ENCODE measurements around the gene FBXO9.

FBXO9 gene

DNA sequence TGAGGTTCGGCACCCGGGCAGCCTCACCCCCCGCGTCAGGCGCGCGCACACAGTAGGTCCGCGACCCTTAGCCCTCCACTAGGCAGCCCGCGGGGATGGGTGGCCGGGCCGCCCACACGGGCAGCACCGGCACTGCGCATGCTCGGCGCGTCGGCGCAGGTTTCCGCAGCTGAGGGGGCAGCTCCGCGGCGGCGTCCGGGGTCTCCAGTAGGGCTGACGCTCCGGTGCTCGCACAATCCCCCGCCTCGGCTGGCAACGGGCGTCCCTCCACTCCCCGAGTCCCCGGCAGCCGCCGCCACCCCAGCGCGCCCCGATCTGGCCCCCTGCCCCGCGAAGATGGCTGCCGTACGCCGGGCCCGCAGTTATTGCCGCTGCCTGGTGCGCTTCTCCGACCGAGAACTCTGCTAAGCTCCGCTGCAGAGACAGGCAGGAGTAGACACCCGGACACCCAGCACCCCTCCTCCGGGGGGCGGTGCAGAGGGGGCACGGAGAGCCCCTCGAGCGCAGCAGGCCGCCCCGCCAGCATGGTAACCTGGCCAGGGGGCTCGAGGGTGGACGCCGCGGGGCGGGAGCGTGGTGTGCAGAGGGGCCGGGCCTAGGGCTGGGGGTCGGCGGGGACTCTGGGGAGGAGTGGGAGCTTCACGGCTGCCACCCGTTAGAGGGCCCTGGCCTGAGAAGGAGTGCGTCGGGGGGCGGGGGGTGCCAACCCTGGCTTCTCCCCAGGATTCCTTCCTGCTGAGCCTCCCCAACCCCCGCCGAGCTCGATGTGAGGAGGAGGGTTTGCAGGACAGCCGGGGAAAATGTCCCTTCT is at the start of gene FBXO9:
TSS of gene FBXO9 (plus strand) at position 139 of the 811 bp plus-strand sequence. CDS start at position 525, 386 bp downstream.
- DNase-seq (ENCODE audit: low read depth in 2 of 2) = peak; percentile 9 to 57

- DNase-seq (ENCODE audit: low read depth in 2 of 2) = no peak
Observed at GRCh38 chr6:53015486-53015885, 49.7 kb upstream of the FBXO9 start.

- DNase-seq (ENCODE audit: low read depth in 2 of 2) = no peak
Observed at GRCh38 chr6:53018446-53018845, 46.8 kb upstream of the FBXO9 start.

DNA sequence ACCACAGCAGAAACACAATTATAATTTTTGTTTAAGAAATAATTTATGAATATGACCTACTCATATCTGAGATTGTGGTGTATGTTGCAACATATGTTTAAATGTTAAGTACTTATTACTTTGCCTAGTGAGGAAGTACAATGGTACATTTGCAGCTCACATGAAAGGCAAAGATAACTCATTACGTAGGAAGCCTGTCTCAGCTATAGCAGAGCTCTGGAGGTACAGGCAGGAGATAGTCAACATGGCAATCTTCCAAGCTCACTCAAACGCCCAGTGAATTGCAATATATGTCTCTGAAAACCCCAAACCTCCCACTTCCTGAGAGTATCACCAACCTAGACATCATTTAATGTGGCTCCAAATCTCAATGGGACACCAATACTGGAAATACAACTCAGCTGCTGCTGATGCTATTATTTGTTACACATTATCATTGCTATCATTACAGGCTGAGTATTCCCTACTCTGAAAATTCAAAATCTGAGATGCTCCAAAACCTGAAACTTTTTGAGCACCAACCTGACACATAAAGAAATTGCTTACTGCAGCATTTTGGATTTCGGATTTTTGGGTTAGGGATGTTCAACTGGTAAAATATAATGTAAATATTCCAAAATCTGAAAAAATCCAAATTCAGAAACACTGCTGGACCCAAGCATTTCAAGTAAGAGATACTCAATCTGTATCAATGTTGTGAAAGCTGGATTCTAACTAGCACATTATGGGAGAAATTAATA is 45.0 kb upstream of the FBXO9 start:
- DNase-seq (ENCODE audit: low read depth in 2 of 2) = no peak

GRCh38 chr6:53023323-53023722 is 41.9 kb upstream of the FBXO9 start:
- no peak for DNase-seq (ENCODE audit: low read depth in 2 of 2)

DNA sequence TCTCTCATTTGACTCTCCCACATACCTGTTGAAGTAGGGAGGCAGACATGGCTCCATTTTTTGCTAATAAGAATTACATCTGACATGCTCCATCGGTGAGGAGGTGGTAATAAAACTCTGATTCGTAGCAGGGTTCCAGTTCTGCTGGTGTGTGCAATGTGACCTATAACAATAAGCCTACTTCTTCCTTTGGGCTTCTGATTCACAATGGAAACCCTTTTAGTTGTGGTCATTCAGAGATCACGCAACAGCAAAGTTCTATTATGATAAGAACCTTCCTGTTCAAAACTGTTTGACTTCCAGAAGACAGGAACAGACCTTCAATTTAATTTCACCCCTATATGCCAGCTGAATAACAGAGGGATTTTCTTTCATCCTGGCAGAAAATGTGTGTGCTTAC is 38.7 kb upstream of the FBXO9 start:
- no peak for DNase-seq (ENCODE audit: low read depth in 2 of 2)

DNA sequence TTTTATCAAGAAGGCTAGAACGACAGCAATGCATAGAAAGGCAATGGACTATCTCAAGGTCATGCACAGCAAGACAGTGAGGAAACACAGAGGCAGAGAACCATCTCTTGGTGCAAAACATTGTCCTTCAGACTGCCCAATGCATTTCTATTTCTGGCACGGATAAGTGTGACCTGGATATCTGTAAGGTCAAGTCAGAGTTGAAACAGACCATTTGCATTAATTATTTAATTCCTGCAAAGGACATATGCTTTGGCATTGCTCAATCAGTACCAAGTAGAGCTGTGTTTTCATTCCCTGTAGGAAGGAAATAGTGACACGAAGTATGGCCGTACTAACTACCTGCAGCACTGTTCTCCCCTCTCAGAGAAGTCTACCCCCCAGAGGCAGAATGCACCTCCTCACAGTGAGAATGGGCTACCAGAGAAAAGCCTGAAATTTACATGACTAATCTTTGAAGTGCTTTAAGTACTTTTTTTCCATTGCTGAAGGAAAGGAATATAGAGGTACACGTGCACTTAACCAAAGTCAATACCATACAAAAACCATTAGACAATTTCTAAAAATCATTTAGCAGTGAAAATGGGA is 38.0 kb upstream of the FBXO9 start:
- DNase-seq (ENCODE audit: low read depth in 2 of 2) = no peak

DNA sequence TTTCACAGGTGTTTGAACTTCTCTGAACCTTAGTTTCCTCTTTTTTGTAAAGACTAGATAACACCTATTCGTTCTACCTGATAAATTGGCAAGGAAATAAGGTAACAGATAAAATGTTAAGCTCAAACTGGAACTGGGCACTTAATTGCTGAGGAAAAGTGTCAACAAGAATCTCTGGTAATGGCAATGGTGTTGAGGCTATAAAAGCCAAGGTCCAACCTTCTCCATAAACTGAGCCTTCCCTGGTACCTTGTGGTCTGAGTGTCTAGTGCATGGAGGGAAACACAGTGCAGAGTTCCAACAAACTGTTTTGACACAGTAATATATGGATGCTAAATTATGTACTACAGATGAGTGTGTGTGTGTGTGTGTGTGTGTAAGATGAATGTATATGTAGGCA is 36.7 kb upstream of the FBXO9 start:
- no peak for DNase-seq (ENCODE audit: low read depth in 2 of 2)

DNA sequence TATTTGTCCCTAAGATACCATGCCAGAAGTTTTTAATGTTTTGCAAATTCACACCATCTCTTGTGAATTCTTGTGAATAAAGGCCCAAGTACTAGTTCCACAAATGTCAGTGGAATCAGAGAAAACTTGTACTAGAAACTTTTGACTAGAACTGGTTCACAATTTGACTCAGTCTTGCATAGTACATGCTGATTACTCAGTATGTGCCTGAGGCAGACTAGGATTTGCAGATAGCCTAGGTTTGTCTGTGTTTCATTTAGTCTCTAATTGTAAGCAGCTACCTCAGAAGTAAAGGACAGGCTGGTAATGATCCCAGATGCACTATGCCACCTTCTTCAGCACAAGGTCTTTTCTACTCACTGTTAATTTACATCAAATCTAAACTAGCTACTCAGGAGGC is 35.9 kb upstream of the FBXO9 start:
- no peak for DNase-seq (ENCODE audit: low read depth in 2 of 2)

DNA sequence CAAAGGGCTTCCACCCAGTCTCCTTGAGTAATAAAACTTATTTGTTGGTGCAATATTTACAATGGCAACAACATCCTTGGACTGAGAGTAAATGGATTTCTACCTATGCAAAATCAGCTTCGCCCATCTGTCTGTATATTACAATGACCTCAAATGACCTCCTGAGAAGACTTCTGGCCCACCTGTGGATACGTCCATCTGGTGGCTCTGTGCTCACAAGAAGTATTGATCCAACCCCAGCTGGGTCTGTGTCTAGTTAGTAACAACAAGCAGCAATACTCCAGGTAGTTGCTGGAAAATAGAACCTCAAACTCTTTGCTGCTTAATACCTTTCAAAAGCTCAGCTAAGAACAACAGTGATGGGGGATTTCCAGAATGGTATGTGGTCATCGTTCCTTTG is 35.4 kb upstream of the FBXO9 start:
- DNase-seq (ENCODE audit: low read depth in 2 of 2) = no peak

- DNase-seq (ENCODE audit: low read depth in 2 of 2) = no peak
Observed at GRCh38 chr6:53031281-53031680, 33.9 kb upstream of the FBXO9 start.

DNA sequence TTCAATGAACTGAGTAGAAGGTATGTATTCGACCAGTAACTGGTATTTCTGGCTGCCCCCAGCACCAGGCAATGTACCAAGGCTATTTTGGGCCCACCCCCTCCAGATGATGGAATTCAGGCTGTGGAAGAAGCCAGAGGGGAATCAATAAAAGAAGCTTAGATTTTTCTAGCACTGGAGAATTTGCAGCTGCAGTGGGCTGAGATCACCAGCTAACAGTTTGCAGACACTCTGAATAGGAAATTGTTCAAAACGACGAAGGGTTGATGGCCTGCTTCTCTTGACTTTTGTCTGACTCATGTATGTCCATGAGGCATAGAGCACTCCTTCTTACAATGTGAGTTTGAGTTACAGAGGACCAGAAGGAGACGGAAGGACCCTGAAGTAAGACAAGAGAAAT is 32.4 kb upstream of the FBXO9 start:
- DNase-seq (ENCODE audit: low read depth in 2 of 2) = no peak

- no peak for DNase-seq (ENCODE audit: low read depth in 2 of 2)
Observed at GRCh38 chr6:53033764-53034163, 31.4 kb upstream of the FBXO9 start.

- no peak for DNase-seq (ENCODE audit: low read depth in 2 of 2)
Observed at GRCh38 chr6:53035549-53036213, 29.5 kb upstream of the FBXO9 start.

DNA sequence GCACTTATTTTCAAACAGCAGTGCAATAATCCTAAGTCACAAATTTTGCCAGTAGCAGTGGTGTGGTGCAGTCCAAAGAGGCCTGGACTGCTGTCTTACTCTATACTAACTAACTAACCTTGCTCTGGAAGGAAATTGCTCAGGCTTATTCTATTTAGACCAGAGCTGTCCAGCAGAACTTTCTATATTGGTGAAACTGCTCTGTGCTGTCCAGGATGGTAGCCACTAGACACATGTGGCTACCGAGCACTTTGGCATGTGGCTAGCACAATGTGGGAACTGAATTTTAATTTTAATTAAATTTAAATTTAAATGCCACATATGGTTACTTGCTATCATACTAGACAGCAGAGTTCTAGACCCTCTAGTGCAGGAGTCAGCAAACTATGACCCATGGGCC is 27.1 kb upstream of the FBXO9 start:
- no peak for DNase-seq (ENCODE audit: low read depth in 2 of 2)

DNA sequence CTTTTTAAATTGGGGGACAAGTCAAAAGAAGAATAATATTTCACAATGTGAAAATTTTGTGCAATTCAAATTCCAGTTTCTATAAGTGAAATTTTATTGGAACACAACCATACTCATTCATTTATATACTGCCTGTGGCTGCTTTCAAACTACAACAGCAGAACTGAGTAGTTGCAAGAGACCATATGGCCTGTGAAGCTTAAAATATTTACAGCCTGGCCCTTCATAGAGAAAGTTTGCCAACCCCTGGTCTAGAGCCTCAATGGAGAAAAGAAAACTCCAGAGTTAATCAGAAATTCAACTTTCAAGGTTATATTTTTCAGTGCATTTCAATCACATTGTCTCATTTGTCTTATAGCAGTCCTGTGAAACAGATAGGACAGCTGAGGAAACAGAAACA is 26.6 kb upstream of the FBXO9 start:
- DNase-seq (ENCODE audit: low read depth in 2 of 2) = no peak

DNA sequence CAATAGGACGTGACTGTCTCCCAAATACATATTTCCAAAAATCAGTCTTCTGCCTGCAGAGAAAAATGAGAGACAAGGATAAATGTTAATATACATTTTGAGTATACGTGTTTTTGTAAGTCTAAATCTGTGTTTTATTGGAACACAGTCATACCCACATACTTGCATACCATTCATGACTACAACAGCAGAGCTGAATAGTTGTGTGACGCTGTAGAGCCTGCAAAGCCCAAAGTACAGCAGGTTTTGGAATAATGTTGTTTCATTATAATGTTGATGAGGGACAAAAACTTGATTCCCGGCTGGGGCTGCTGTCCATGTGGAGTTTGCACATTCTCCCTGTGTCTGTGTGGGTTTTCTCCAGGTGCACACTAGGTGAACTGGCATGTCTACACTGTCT is 23.8 kb upstream of the FBXO9 start:
- no peak for DNase-seq (ENCODE audit: low read depth in 2 of 2)

DNA sequence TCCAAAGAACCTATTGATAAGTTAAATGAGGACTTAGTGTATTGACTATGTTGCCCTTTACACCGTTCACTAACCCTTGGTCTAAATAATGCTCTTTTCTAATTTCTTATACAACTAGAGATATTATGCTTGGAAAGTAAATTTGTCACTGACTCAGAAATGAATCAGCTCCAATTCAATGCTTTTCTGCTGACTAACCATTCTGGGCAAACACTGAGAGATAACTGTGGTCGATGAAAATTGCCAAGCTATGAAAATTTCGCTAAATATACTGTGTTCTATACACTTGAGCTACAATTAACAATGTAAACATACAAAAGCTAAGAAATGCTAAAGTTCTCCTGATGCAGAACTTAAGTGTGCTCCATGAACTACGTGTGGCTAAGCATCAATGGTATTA is 23.1 kb upstream of the FBXO9 start:
- DNase-seq (ENCODE audit: low read depth in 2 of 2) = no peak

DNA sequence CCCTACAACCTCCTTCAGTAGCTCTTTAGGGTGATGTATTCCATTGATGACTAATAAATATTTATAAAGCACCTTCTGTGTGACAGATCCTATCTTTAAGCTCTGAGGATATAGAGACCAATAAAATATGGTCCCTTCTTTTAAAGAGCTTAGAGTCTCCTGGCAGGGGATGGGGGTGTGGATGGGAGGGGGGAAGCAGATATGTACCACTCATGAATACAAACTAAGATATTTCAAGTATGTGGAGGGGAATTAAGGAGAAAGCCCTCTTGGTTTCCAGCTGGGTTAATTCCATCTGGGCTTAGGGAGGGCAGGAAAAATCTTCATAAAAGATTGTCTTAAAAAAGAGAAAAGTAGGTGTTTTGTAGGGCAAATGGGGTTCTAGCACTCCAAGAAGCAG is 21.6 kb upstream of the FBXO9 start:
- DNase-seq (ENCODE audit: low read depth in 2 of 2) = no peak

DNA sequence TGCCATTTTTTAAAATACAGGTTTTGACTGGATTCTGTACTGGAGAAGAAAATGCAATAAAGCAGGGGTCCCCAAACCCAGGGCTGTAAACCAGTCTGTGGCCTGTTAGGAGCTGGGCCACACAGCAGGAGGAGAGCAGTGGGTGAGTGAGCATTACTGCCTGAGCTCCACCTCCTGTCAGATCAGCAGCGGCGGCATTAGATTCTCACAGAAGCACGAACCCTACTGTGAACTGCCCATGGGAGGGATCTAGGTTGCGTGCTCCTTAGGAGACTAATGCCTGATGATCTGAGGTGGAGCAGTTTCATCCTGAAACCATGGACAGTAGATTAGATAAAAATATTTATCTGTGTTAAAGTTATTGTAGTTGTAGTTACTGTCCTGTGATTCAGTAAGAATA is 21.1 kb upstream of the FBXO9 start:
- DNase-seq (ENCODE audit: low read depth in 2 of 2) = no peak

GRCh38 chr6:53044572-53044971 is 20.6 kb upstream of the FBXO9 start:
- DNase-seq (ENCODE audit: low read depth in 2 of 2) = no peak

GRCh38 chr6:53045891-53046673 is 19.1 kb upstream of the FBXO9 start:
- DNase-seq (ENCODE audit: low read depth in 2 of 2) = no peak

Data from stimulated activated CD4-positive, alpha-beta T cell treated with anti-CD3 and anti-CD28 coated beads, Interleukin-12 subunit alpha, Interleukin-12 subunit beta, amount 100 ng/mL, for 24 hours (primary cell).